Activated gamma-delta T cell treated with Interleukin-2 at 50 U/mL for 16 hours (primary cell): Measurements from ENCODE around the gene OSM.

ENCODE experiments used
- DNase-seq: peaks from one replicate; pipeline ENCODE4 v3.0.0-alpha.2; 2020

Gene OSM

GRCh38 chr22:30284172-30284571 is 17.5 kb upstream of the OSM start:
- DNase-seq, result no peak

- no peak for DNase-seq
Observed at GRCh38 chr22:30283342-30283741, 16.7 kb upstream of the OSM start.

DNA sequence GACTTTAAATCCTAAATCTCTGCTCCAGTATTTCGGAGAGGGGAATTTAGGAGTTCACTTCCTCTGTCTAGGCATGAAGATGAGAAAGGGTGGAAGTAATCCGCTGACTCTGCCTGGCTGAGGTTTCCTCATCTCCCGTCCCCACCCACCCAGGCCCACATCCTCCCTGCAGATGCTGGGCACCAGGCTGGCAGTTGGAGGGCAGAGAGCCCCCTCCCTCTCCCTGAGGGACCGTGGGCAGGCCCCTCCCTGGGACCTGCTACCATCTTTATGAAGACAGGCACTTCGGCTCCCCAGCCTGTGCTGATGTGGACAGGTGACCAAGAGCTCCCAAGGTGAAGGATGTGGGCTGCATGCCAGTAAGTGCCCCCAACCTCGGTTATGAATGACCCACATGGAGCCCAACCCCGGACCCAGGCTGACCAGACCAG is 16.0 kb upstream of the OSM start:
- no peak for DNase-seq

GRCh38 chr22:30280505-30280904 is 13.9 kb upstream of the OSM start:
- DNase-seq, result no peak

GRCh38 chr22:30279932-30280331 is 13.3 kb upstream of the OSM start:
- DNase-seq, result no peak

DNA sequence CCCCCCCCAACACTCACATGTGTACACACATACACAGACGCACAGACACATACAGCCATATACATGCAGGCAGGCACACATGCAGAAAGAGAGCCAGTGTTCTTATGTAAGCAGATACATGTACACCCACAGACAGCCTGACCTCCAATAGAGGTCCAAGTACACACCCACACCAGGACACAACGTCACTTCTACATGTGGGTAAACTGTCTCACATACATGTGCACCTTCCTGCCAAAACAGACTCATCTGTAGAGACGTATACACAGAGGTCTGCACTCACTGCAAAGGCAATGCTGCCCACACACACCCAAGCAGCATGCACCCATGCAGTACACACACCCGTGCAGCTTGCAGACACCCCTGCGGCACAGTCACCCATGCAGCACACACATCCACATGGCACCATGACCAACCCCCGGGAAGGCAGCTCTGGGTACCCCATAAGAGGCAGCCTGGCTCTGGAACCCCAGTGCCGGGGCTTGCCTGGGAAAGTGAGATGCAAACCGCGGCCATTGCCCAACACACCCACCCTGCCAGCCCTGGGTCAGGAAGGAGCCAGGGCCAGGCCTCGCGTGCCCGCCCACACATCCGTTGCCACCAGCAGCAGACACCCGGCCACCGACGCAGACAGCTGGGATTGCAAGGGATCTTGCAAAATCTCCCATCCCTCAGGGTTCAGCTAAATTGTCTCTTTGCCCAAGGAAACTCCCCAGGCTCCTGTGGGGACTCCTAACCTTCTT is 12.6 kb upstream of the OSM start:
- no peak for DNase-seq

GRCh38 chr22:30277547-30278344 is 11.1 kb upstream of the OSM start:
- DNase-seq, result no peak

DNA sequence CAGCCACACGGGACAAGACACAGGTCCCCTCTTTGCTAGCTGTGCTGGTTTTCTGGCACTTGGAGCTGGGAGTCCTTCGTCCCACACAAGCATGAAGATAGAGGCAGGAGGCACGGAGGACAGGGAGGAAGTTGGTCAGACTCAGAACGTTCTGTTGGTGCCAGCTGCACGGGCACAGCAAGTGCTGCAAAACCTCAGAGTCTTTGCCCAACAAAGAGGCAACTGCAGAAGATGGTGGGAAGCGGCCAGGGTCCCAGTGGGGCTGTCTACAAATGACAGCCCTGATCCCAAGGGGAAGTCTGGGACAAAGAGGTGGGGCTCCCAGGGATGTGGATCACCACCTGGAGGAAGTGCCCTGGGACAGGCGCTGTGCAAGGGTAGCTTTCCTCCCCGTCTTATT is 9.4 kb upstream of the OSM start:
- DNase-seq, result no peak

- DNase-seq, result no peak
Observed at GRCh38 chr22:30275625-30276024, 9.0 kb upstream of the OSM start.

GRCh38 chr22:30274437-30274812 is 7.8 kb upstream of the OSM start:
- DNase-seq, result no peak

DNA sequence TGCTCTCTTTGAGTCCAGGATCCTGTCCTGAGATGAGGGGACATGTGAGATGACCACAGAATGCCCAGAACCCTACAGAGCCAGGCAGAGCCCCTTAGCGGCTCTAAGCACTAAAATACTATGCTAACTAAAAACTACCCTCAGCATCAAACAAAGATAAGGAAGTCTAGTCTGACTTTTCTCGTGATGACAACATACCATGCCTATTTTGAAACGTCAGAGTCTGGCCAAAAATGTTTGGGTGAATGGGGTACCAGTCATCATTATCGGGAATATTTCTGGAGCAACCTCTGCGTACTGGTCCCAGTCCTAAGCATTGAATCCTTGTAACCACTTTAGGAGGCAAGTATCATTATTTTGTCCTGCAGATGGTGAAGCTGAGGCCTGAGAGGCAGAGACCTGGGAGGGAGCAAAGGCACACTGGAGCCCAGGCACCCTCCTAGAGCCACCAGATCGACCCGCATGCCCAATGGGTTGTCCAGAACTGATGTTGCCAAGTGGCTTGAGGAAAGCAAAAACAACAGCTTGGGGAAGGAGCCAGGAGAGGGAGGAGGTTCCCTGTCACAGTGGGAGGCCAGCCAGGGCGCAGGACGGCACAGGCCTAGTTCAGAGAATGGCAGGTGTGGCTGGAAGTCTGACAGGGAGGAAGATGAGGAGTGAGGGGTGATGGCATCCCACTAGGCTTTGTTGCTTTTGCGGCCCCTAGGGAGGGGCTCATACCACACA is 7.2 kb upstream of the OSM start:
- no peak for DNase-seq

- no peak for DNase-seq
Observed at GRCh38 chr22:30272781-30273601, 6.3 kb upstream of the OSM start.

GRCh38 chr22:30270832-30271231 is 4.2 kb upstream of the OSM start:
- no peak for DNase-seq

DNA sequence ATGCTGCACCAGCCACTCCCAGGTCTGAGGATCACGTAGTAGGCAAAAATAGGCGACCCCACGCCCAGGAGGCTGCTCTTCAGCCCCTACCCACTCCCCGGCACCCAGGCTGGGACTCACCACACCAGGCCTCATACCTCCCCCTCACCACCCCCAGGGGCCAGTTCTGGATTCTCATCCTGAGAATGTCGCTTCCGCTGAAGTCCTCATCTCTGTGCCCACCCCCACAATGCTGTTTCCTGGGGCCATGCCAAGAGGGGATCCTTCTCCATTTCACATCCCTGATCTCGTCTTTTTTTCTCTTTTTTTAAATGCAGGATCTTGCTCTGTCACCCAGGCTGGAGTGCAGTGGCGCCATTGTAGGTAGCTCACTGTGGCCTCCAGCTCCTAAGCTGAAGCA is 1.7 kb upstream of the OSM start:
- DNase-seq, result no peak

DNA sequence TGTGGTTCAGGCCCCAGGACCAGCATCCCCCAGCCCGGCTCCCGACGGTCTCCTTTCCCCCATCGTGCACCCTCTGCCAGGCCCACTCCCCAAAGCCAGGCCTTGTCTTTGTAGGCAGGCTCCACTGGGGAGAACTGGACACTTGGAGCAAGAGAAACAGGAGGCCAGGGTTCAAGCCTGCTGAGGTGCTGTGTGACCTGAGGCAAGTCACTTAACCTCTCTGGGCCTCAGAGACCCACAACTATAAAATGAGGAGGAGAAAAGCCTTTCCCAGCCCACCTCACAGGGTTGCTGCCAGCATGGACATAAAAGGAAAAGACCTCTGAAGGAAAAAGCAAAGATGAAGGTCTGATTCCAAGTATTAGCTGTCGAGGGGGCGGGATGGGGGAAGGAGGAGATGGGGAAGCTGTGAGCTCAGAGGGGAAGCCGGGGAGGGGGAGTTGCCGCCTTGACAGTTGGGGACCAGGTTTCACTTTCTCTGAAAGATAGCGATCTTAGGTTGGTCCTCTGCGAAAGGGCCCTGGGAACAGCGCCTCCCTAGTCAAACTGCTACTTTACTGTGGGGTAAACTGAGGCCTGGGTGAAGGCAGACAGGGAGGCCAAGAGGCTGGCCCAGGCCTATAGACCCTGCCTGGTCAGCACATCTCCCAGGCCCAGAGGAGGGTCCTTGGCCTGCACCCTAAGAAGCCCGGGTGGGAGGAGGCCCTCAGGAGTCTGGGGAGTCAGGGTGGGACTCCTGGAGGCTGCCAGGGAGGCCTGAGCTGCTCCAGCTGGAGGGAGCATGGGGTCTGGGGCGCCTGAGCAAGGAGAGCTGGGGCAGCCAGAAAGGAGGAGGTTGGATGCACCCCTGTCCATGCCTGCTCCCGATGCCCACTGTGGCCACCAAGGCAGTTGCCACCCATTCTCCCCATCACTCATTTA is 991 bp upstream of the OSM start:
- DNase-seq, result peak; percentile 32

- DNase-seq, result peak; percentile 79
Observed at GRCh38 chr22:30265823-30266444, 717 bp downstream of the OSM start.

DNA sequence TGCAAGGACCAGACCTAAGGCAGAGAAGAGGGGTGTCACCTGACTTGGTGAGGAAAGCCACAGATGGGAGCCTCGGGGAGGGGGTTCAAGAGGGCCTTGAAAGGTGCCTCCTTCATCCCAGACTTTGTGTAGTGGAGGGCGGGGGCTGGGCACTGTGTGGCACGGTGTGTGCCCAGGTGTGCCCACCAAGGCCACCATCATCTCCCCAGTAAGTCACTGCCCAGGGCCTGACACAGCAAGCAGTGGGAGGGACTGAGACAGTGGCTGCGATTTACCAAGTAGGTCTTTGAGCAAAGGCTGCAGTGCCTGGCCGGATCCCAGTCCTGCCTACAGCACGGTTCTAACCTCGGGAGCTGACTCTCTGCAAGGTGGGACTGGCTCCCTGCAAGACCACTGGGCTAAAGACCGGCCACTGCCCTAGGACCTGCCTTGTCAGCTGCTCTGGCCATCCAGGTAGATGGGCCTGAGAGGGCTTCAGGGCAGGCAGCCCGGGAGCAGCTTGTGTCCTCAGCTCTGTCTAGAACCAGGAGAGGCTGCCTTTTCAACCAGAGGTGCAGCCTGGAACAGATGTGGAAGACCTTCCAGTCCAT is 1.4 kb downstream of the OSM start:
- no peak for DNase-seq

DNA sequence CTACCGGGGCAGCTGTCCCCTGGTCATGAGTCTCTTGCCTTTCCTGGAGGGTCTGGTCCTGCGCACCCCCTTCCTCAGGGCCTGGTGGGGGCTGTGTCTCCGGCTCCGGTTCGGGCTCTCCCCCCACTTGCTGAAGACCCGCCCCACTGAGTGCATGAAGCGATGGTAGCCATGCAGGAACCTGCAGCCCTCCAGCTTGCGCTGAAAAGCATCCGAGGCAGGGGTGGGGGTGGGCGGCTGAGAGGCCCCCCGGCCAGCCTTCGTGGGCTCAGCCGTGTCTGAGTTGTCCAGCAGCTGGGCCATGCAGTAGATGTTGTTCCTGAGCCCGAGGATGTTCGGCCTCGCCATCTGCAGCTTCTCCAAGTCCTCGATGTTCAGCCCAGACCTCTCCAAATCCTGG is 2.8 kb downstream of the OSM start:
- no peak for DNase-seq

DNA sequence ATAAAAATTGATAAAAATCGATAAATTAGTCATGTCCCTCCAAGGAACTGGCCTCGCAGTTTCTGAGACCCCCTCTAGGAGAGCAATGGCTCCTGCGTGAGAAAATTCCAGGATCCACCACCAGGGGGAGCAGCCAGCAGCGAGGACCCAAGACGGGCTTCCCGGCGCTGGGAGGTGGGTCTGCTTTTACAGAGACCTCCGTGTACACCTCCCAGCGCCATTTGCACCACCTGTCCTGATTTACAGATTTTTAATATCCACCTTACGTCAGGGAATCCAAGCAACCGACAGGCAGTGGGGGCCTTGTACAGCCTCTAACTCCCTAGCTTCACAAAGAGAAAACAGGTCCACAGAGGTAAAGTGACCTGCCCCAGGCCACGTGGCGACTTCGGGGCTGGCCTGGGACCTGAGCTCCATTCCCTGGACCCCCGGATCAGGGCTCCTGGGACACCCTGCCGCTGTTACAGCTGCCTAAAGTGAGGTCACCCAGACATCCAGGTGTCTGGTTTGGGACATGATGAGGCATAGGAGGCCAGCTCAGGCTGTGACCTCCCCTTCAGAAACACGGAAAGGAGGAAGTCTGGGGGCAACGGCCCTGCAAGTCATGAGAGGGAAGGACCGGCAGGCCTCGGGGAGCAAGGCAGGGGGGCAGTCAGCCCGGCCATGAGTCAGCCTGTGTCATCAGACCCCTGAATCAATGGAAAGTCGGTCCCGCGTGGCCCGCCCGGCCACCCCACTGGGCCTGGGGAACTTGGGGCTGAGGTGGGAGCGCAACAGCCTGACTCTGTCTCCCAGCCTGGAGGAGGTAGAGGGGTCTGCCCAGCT is 3.5 kb downstream of the OSM start:
- peak; percentile 83 for DNase-seq

GRCh38 chr22:30262112-30262511 is 4.5 kb downstream of the OSM start:
- no peak for DNase-seq
